IMR-90 (cell line): Measurements from ENCODE around the gene TRIM63. TPM values are rescaled to one million over a fixed set of nuclear protein-coding genes. Genes with fewer than 3 reads are reported as not detected.

Experiments
- ATAC-seq: fragments of 200-7000 bp; cut with Tn5 transposase; 2 replicates; pipeline ENCODE4 v1.9.1; 2020; ENCODE audit warnings: low read depth, mild to moderate bottlenecking, moderate library complexity
- BruUV-seq: library from RNA; stranded (reverse); fragments of 400-500 nt; replicated peaks from 2 replicates; lab custom pipeline; 2021; lab: Mats Ljungman, UMichigan
- CTCF ChIA-PET: fragments of 300-600 bp; formaldehyde crosslinking; extraction: SDS; loops from one replicate; lab custom pipeline; 2021; ENCODE audit warnings: antibody characterized with exemption; lab: Yijun Ruan, JAX
- POLR2A ChIA-PET: fragments of 300-600 bp; sonication (Branson Sonifier 250); formaldehyde crosslinking; loops from one replicate; lab custom pipeline; 2022; ENCODE audit warnings: antibody characterized with exemption; ENCODE audit not compliant: unreplicated experiment; lab: Charles Lee
- DNase-seq: peaks from one replicate; pipeline ENCODE4 v3.0.0; 2013
- H2AFZ ChIP-seq: replicated peaks from 2 replicates; pipeline ENCODE3; 2013; ENCODE audit warnings: low read length, mild to moderate bottlenecking; ENCODE audit not compliant: poor library complexity
- H2AK5ac ChIP-seq: 2 replicates; pipeline ENCODE4 v1.6.1; 2013; ENCODE audit warnings: low read depth, low read length, inconsistent platforms
- H2AK9ac ChIP-seq: replicated peaks from 2 replicates; pipeline ENCODE3; 2013; ENCODE audit warnings: mild to moderate bottlenecking, low read depth, low read length, moderate library complexity; ENCODE audit not compliant: poor library complexity
- H2BK120ac ChIP-seq: 2 replicates; pipeline ENCODE4 v1.6.1; 2013; ENCODE audit warnings: low read depth, low read length, inconsistent platforms
- H2BK15ac ChIP-seq: 3 replicates; pipeline ENCODE4 v1.6.1; 2013; ENCODE audit warnings: low read depth, low read length, inconsistent platforms
- H2BK20ac ChIP-seq: 2 replicates; pipeline ENCODE4 v1.6.1; 2013; ENCODE audit warnings: low read depth, mild to moderate bottlenecking, inconsistent platforms, low read length, moderate library complexity
- H2BK5ac ChIP-seq: 2 replicates; pipeline ENCODE4 v1.6.1; 2013; ENCODE audit warnings: mild to moderate bottlenecking, low read depth, low read length, inconsistent platforms; ENCODE audit not compliant: poor library complexity, severe bottlenecking
- H3K14ac ChIP-seq: replicated peaks from 2 replicates; pipeline ENCODE4 v1.6.1; 2013; ENCODE audit warnings: low read depth, low read length, inconsistent platforms
- H3K18ac ChIP-seq: 2 replicates; pipeline ENCODE4 v1.6.1; 2013; ENCODE audit warnings: low read depth, low read length, control low read depth
- H3K23ac ChIP-seq: 2 replicates; pipeline ENCODE4 v1.6.1; 2013; ENCODE audit warnings: low read depth, low read length, inconsistent platforms
- H3K27ac ChIP-seq: 2 replicates; pipeline ENCODE4 v1.5.1; 2013; ENCODE audit warnings: mild to moderate bottlenecking, control low read depth, low read length; ENCODE audit not compliant: insufficient read depth
- H3K27me3 ChIP-seq: 2 replicates; pipeline ENCODE4 v1.6.1; 2013; ENCODE audit warnings: low read length; ENCODE audit not compliant: control insufficient read depth, insufficient read depth
- H3K36me3 ChIP-seq: 2 replicates; pipeline ENCODE4 v1.6.1; 2013; ENCODE audit warnings: low read length, mixed read lengths; ENCODE audit not compliant: control insufficient read depth, insufficient read depth
- H3K4ac ChIP-seq: 2 replicates; pipeline ENCODE4 v1.6.1; 2013; ENCODE audit warnings: low read depth, low read length, inconsistent platforms
- H3K4me1 ChIP-seq: 2 replicates; pipeline ENCODE4 v1.6.1; 2013; ENCODE audit warnings: low read length, mixed read lengths; ENCODE audit not compliant: control insufficient read depth, insufficient read depth
- H3K4me2 ChIP-seq: 2 replicates; pipeline ENCODE4 v1.6.1; 2013; ENCODE audit warnings: low read depth, mild to moderate bottlenecking, control low read depth, low read length, moderate library complexity
- H3K4me3 ChIP-seq: 2 replicates; pipeline ENCODE4 v1.5.1; 2013; ENCODE audit warnings: low read depth, mild to moderate bottlenecking, control low read depth, low read length, moderate library complexity; ENCODE audit not compliant: insufficient read depth
- H3K56ac ChIP-seq: 2 replicates; pipeline ENCODE4 v1.6.1; 2013; ENCODE audit warnings: low read length, inconsistent platforms; ENCODE audit not compliant: insufficient read depth; ENCODE audit errors: extremely low read depth
- H3K79me1 ChIP-seq, 2 experiments: 2 replicates each; pipeline ENCODE4 v1.6.1; 2013; ENCODE audit warnings: low read length in 2 of 2, inconsistent platforms in 1 of 2, low read depth in 1 of 2
- H3K9ac ChIP-seq: 2 replicates; pipeline ENCODE4 v1.6.1; 2013; ENCODE audit warnings: low read depth, low read length, control low read depth
- H3K9me1 ChIP-seq: 2 replicates; pipeline ENCODE4 v1.6.1; 2013; ENCODE audit warnings: low read length, inconsistent platforms; ENCODE audit not compliant: insufficient read depth
- H3K9me3 ChIP-seq: 2 replicates; pipeline ENCODE4 v1.6.1; 2013; ENCODE audit warnings: low read length; ENCODE audit not compliant: control insufficient read depth, insufficient read depth
- H4K20me1 ChIP-seq: 2 replicates; pipeline ENCODE4 v1.6.1; 2013; ENCODE audit warnings: low read length, inconsistent platforms; ENCODE audit not compliant: insufficient read depth
- H4K5ac ChIP-seq: 2 replicates; pipeline ENCODE4 v1.6.1; 2013; ENCODE audit warnings: mild to moderate bottlenecking, low read depth, low read length, control low read depth
- H4K8ac ChIP-seq, 2 experiments: 2 replicates each; pipeline ENCODE4 v1.6.1; 2013; ENCODE audit warnings: low read depth in 2 of 2, low read length in 2 of 2, control low read depth in 1 of 2, inconsistent platforms in 1 of 2
- H4K91ac ChIP-seq: 2 replicates; pipeline ENCODE4 v1.6.1; 2013; ENCODE audit warnings: low read depth, low read length, inconsistent platforms; ENCODE audit not compliant: insufficient read depth
- BHLHE40 ChIP-seq: fragments of 150-350 bp; IDR thresholded peaks from 2 replicates; pipeline ENCODE4 v1.6.1; 2016; ENCODE audit warnings: mild to moderate bottlenecking, low read depth, low read length
- MAFK ChIP-seq: IDR thresholded peaks from 2 replicates; pipeline ENCODE4 v1.6.1; 2012; ENCODE audit warnings: low read depth, low read length, improper control_type of control experiment
- MAZ ChIP-seq: IDR thresholded peaks from 2 replicates; pipeline ENCODE4 v1.6.1; 2012; ENCODE audit warnings: low read depth, mild to moderate bottlenecking, low read length, improper control_type of control experiment, moderate library complexity, borderline replicate concordance
- RCOR1 ChIP-seq: IDR thresholded peaks from 2 replicates; pipeline ENCODE4 v1.6.1; 2012; ENCODE audit warnings: mild to moderate bottlenecking, low read length, improper control_type of control experiment; ENCODE audit not compliant: insufficient replicate concordance
- WGBS, 2 experiments: methylation state at CpG; one replicate each; pipeline versions ENCODE4 v1.1.5 to v1.1.7; 2013; ENCODE audit warnings: missing lambda C conversion rate in 2 of 2; ENCODE audit not compliant: insufficient read length in 1 of 2; ENCODE audit errors: extremely low coverage in 2 of 2; 5-methylcytosine and 5-hydroxymethylcytosine counted together
- dilution Hi-C: fragments of 300-500 bp; cut with HindIII; formaldehyde crosslinking; loops from one replicate; pipeline ENCODE4 v1.14.3; 2018; ENCODE audit warnings: low sequenced_read_pairs; ENCODE audit not compliant: unreplicated experiment
- in situ Hi-C: fragments of 300-500 bp; cut with MboI; formaldehyde crosslinking; loops from 3 replicates; pipeline ENCODE4 v1.14.3; 2019; ENCODE audit warnings: low sequenced_read_pairs, inconsistent platforms, mixed read lengths
- intact Hi-C: fragments of 100-400 bp; cut with micrococcal nuclease; formaldehyde crosslinking; loops from 2 replicates; pipeline ENCODE4 v1.10.0; 2022
- polyA plus RNA-seq, 3 experiments: library from polyadenylated mRNA; depleted of rRNA; stranded (reverse); fragments of >200 nt; gene quantifications; 2 replicates each; pipeline ENCODE4 v1.2.3, GENCODE V29; 2012; ENCODE audit warnings: low replicate concordance in 1 of 3
- total RNA-seq: library from RNA; depleted of rRNA; stranded (reverse); fragments of >200 nt; gene quantifications from 2 replicates; pipeline ENCODE4 v1.2.3, GENCODE V29; 2012

TRIM63 gene
- total and polyA plus RNA-seq, 2 of the 4 experiments (the other 2 are of a cell fraction) = not detected

DNA sequence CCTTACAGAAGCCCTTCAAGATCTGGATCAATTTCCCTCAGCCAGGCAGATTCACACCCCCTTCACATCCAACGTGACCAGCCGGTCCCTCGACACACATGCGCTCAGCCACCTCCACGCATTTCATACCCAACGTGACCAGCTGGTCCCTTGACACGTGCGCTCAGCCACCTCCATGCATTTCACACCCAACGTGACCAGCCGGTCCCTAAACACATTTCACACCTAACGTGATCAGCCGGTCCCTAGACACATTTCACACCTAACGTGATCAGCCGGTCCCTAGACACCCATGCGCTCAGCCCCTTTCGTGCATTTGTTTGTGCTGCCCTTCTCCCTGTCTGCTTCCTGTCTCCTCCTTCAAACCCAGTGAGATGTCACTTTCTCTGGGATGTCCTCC is 60.7 kb downstream of the TRIM63 start:
- H3K23ac ChIP-seq = no peak overlapping the region
- H3K79me1 ChIP-seq = no peaks in the 10 kb centered on the region
- no peak overlapping the region for H3K4me2 ChIP-seq
- no peak overlapping the region for H3K56ac ChIP-seq
- H3K14ac ChIP-seq = no peak overlapping the region; the same call in 1 of the 2 replicates
- peaks cover 15% of the 10 kb centered on the region for H3K27me3 ChIP-seq
- BruUV-seq = no TSS peak
- H2BK15ac ChIP-seq = no peak overlapping the region
- ChIA-PET POLR2A (no interaction called here), CTCF (interaction anchor here (0.9 kb wide), 1 partner anchor 111 kb away, joined by 5 read pairs; no protein-coding TSS in a partner anchor)
- intact Hi-C loops (no loop called here), in situ Hi-C loops (no loop called here), dilution Hi-C loops (no loop called here)
- no peak overlapping the region for H3K4me3 ChIP-seq
- WGBS, 2 experiments = 86% methylated on average over 7 of the region's 16 CpGs; no CpG with 5 or more reads in 1 of the 2 experiments
- ATAC-seq (no peak), DNase-seq (no peak)
- H4K20me1 ChIP-seq = no peaks in the 10 kb centered on the region
- no peaks in the 10 kb centered on the region for H3K36me3 ChIP-seq
- no peak overlapping the region for H3K9ac ChIP-seq
- no peak overlapping the region for H2BK120ac ChIP-seq
- no peak for TF ChIP-seq MAZ
- no peak for TF ChIP-seq RCOR1
- no peak for TF ChIP-seq MAFK
- no peak for TF ChIP-seq BHLHE40
- H3K4ac ChIP-seq = no peak overlapping the region
- H2BK20ac ChIP-seq = no peak overlapping the region
- H3K4me1 ChIP-seq = no peaks in the 10 kb centered on the region
- H3K27ac ChIP-seq = no peak overlapping the region
- H2BK5ac ChIP-seq = no peak overlapping the region
- no peak overlapping the region for H3K18ac ChIP-seq
- no peak overlapping the region for H4K8ac ChIP-seq
- H4K5ac ChIP-seq = no peak overlapping the region
- H4K91ac ChIP-seq = no peak overlapping the region
- no peaks in the 10 kb centered on the region for H3K9me3 ChIP-seq
- H2AFZ ChIP-seq = no peak overlapping the region
- H2AK5ac ChIP-seq = no peak overlapping the region
- 0 out of 2 replicates have a peak, but pooled peaks cover 5% of the 10 kb centered on the region for H3K9me1 ChIP-seq
- H2AK9ac ChIP-seq = no peak overlapping the region
